Osteocyte (in vitro differentiated cells): Measurements from ENCODE around the gene DDR2. TPM values are rescaled to one million over a fixed set of nuclear protein-coding genes. Genes with fewer than 3 reads are reported as not detected.
"Not testable (repeated sequence)": the region's sequence is repeated elsewhere in the genome, so short reads cannot be mapped to it uniquely, and the experiment has no call there.

Experiments
- DNase-seq: peaks from one replicate; pipeline ENCODE4 v3.0.0; 2021; ENCODE audit warnings: mixed read lengths; ENCODE audit not compliant: unreplicated experiment; ENCODE audit errors: extremely low spot score
- H3K27ac Mint-ChIP-seq: one replicate; pipeline ENCODE4 v1.8.0; 2021; ENCODE audit warnings: mild to moderate bottlenecking, mixed read lengths; ENCODE audit not compliant: unreplicated experiment
- H3K27me3 Mint-ChIP-seq: one replicate; pipeline ENCODE4 v1.8.0; 2021; ENCODE audit warnings: mixed read lengths; ENCODE audit not compliant: unreplicated experiment
- H3K36me3 Mint-ChIP-seq: one replicate; pipeline ENCODE4 v1.8.0; 2021; ENCODE audit warnings: mixed read lengths; ENCODE audit not compliant: unreplicated experiment
- H3K4me1 Mint-ChIP-seq: one replicate; pipeline ENCODE4 v1.8.0; 2021; ENCODE audit warnings: mixed read lengths; ENCODE audit not compliant: unreplicated experiment
- H3K4me3 Mint-ChIP-seq: one replicate; pipeline ENCODE4 v1.8.0; 2021; ENCODE audit warnings: mild to moderate bottlenecking, moderate library complexity, mixed read lengths; ENCODE audit not compliant: unreplicated experiment
- H3K9me3 Mint-ChIP-seq: one replicate; pipeline ENCODE4 v1.8.0; 2021; ENCODE audit warnings: mixed read lengths; ENCODE audit not compliant: unreplicated experiment
- CTCF ChIP-seq: fragments of 200-600 bp; sonication (generic); IDR thresholded peaks from 2 replicates; pipeline ENCODE4 v1.5.0; 2021; ENCODE audit warnings: antibody characterized with exemption, mild to moderate bottlenecking, moderate library complexity
- long read RNA-seq: library from polyadenylated mRNA; unstranded; transcript quantifications from one replicate; pipeline ENCODE4 v2.0.0, GENCODE V29; 2021
- total RNA-seq: library from RNA; stranded (reverse); gene quantifications from 2 replicates; pipeline ENCODE4 v1.2.1, GENCODE V29; 2021

Gene DDR2
- total RNA-seq, result 173 and 185 TPM in 2 replicates
- long read RNA-seq, full-length matches to known transcripts, result 188 of 392 reads
- long read RNA-seq, partial matches to known transcripts, result 158 of 392 reads
- long read RNA-seq, other reads (novel, unspliced or antisense), result 46 of 392 reads

DNA sequence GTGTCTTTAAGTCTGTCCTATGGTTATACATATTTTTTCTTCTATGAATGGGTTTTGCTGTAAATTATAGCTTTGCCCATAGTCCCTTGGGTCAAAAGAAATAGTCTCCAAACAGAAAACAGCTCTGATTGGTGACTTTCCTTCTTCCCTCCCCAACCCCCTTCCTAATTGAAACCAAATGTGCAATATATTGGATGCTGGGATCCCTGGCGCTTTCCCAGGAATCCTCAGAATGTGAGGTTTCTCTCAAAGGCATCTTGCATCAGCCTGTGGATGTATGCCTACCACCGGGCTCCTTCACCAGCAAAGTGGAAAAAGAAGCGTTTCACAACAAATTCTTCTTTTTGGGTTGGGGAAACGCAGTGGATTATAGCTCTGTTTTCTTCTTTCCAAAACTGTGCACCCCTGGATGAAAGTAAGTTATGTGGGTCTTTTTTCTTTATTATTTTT, at the start of gene DDR2:
Gene DDR2 (plus strand): TSS at position 248 of the 450 bp plus-strand sequence. CDS start 86,600 bp downstream, outside the sequence.
- H3K9me3 Mint-ChIP-seq, result no peaks in the 10 kb centered on the region
- H3K27ac Mint-ChIP-seq, result peak within 1 kb of the TSS; percentile 98
- peaks cover 71% of the 10 kb centered on the region for H3K4me1 Mint-ChIP-seq
- peak; percentile 92 for DNase-seq
- H3K27me3 Mint-ChIP-seq, result no peaks in the 10 kb centered on the region
- TF ChIP-seq CTCF, result no peak
- H3K4me3 Mint-ChIP-seq, result peak within 1 kb of the TSS; percentile 92
- H3K36me3 Mint-ChIP-seq, result no peaks in the 10 kb centered on the region

DNA sequence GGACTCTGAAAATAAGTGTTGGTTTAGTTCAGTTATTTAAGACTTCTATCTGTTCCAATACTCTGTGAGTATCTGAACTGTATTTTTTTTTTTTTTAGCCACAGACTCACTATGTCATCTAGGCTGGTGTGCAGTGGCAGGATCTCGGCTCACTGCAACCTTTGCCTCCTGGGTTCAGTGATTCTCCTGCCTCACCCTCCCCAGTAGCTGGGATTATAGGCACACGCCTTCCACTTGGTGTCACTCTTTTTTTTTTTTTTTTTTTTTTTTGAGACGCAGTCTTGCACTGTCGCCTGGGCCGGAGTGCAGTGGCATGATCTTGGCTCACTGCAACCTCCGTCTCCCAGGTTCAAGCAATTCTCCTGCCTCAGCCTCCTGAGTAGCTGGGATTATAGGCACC, 49.4 kb upstream of the DDR2 start:
- DNase-seq, H3K4me3 Mint-ChIP-seq, H3K9me3 Mint-ChIP-seq, H3K27me3 Mint-ChIP-seq, H3K4me1 Mint-ChIP-seq, H3K27ac Mint-ChIP-seq: not testable (repeated sequence)
- peaks cover 16% of the 10 kb centered on the region for H3K36me3 Mint-ChIP-seq

DNA sequence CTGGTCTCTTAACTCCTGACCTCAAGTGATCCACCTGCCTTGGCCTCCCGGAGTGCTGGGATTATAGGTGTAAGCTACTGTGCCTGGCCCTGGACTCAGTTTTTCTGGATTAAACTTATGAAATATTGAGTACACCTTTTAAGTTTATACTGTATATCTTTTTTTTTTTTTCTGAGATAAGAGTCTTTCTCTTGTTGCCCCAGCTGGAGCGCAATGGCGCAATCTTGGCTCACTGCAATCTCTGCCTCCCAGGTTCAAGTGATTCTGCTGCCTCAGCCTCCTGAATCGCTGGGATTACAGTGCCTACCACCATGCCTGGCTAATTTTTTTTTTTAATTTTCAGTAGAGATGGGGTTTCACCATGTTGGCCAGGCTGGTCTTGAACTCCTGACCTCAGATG, 47.2 kb upstream of the DDR2 start:
- not testable (repeated sequence) for H3K27ac Mint-ChIP-seq, H3K27me3 Mint-ChIP-seq, H3K9me3 Mint-ChIP-seq, H3K4me3 Mint-ChIP-seq, H3K4me1 Mint-ChIP-seq, DNase-seq
- H3K36me3 Mint-ChIP-seq, result peaks cover 22% of the 10 kb centered on the region

DNA sequence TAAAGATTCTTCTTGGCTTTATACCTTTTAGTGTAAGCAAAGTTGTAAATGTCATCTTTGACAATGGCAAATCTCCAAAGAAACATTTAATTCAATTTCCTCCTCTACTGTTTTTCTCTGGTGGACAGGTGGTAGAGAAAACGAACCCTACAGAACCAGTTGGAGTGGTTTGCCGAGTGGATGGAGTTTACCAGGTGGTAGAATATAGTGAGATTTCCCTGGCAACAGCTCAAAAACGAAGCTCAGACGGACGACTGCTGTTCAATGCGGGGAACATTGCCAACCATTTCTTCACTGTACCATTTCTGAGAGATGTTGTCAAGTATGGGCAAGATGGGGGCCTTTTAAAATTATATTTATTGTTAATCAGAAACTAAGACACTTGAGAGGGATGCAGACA, 44.9 kb upstream of the DDR2 start:
- no peak for TF ChIP-seq CTCF
- peaks cover 18% of the 10 kb centered on the region for H3K36me3 Mint-ChIP-seq
- H3K4me3 Mint-ChIP-seq, result no peak overlapping the region

DNA sequence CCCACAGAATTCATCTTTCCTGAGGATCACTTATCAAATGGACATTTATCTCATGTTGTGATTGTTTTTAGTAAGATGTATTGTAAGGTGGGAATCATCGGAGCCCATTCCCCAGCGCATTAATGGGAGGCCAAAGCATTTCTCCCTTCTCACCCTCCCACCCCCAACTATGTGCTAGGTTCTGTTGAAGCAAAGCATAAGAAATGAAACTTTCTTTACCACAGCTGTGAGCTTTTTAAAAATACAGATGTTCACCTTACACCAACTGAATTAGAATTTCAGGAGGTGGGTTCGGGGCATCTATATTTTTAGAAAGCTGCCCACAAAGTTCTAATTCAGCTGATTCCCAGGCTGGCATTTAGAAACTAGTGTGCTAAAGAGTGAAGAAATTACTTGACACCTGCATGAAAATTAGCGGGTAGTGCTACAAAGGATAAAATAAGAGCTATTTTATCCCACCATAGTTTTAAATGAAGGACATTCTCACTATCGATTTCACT, 44.5 kb upstream of the DDR2 start:
- Mint-ChIP-seq H3K27me3 (no peaks in the 10 kb centered on the region), H3K4me3 (no peak overlapping the region), H3K9me3 (no peaks in the 10 kb centered on the region), H3K4me1 (no peaks in the 10 kb centered on the region), H3K27ac (no peak overlapping the region), H3K36me3 (peaks cover 22% of the 10 kb centered on the region)
- no peak for DNase-seq
- TF ChIP-seq CTCF, result no peak

More for the DNA sequence above, 44.9 kb upstream of the DDR2 start:
- H3K9me3 Mint-ChIP-seq, result no peaks in the 10 kb centered on the region
- H3K27me3 Mint-ChIP-seq, result no peaks in the 10 kb centered on the region
- H3K4me1 Mint-ChIP-seq, result no peaks in the 10 kb centered on the region
- DNase-seq, result no peak
- H3K27ac Mint-ChIP-seq, result no peak overlapping the region

GRCh38 chr1:162590101-162590500, 42.2 kb upstream of the DDR2 start:
- Mint-ChIP-seq H3K4me1 (no peaks in the 10 kb centered on the region), H3K27ac (no peak overlapping the region)

More at GRCh38 chr1:162590101-162590500, 42.2 kb upstream of the DDR2 start:
- DNase-seq, result no peak
- no peak overlapping the region for H3K4me3 Mint-ChIP-seq
- TF ChIP-seq CTCF, result no peak
- H3K36me3 Mint-ChIP-seq, result peaks cover 27% of the 10 kb centered on the region
- H3K27me3 Mint-ChIP-seq, result no peaks in the 10 kb centered on the region
- no peaks in the 10 kb centered on the region for H3K9me3 Mint-ChIP-seq
